Bronchus fibroblast of lung (primary cell): Measurements from ENCODE around the gene LUZP1. TPM values are rescaled to one million over a fixed set of nuclear protein-coding genes. Genes with fewer than 3 reads are reported as not detected.

Experiments used
- total RNA-seq: library from RNA; depleted of rRNA; stranded (reverse); fragments of >200 nt; gene quantifications from 2 replicates; pipeline ENCODE4 v1.2.3, GENCODE V29; 2015

The LUZP1 gene
- total RNA-seq: 8.9 and 10.6 TPM in 2 replicates

DNA sequence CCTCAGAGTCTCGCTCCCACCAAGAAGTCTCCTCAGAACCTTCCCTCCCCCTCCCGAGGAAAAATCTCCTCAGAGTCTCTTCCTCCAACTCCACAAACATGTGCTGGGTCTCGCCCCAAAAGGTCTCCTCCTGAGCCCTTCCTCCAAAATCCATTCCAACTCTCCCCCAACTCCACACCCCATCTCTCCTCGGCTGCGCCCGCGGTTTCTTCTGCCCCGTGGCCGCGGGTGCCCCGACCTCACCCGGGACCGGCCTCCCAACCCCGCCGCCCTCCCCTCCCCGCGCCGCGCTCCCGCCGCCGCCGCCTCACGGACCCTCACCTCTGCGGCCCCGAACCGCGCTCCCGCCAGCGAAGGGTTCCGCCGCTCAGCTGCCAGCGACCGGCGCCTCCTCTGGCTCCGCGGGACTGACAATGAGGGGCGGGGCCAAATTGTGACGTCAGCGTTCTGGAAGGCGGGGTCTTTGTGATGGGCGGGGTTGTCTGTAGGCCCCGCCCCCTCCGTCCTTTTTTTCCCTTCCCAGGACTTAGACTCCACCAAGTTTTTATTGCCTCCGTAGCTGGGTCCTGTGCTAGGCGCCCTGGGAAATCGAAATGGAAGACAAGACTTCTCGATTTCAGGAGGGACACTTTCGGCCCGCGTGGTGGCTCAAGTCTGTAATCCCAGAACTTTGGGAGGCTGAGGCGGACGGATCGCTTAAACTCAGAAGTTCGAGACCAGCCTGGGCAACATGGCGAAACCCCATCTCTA lies at the start of gene LUZP1:
TSS of gene LUZP1 (minus strand) at position 412 of the 750 bp plus-strand sequence.

DNA sequence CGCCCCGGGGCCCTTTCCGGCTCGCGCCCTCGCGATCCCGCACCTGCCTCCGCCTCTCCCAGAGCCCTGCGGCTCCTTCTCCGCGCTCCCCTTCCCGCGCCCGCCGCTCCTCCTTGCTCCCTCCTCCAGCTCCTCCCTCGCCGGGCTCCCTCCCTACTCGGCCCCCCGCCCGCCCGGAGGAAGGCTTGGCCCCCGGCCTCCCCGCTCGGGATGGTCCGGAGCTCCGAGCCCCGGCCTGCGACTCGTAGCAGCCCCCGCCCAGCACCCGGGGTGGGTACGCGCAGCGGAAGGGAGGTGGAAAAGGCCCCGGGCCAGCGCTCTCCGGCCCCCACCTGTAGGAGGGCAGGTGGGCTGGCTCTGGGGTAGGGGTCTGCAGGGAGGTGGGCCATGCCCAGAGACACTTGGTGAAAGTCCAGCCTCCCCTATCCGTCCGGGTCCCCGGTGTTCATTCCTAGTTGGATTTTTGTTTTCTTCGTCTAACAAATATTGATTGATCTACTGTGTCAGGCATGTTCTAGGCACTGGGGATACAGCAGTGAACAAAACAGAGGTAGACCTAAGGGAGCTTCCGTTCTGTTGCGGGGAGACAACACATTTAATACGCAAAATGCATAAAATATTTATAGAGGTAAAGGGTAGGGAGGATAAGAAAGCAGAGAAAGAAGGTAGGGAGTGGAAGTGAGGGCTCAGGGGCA lies 48.9 kb upstream of the LUZP1 start, which contains the start of gene HTR1D:
TSS of gene HTR1D (minus strand) at position 82 of the 695 bp plus-strand sequence. CDS start 23,283 bp downstream, outside the sequence.

Other genes with a start within 250 kb of the LUZP1 start
- gene LACTBL1, start 196.0 kb downstream of the LUZP1 start, total RNA-seq: not detected in 2 replicates
- not detected in 2 replicates for gene TEX46, start 153.0 kb downstream of the LUZP1 start, total RNA-seq
- 101 and 105 TPM in 2 replicates for gene KDM1A, start 149.4 kb downstream of the LUZP1 start, total RNA-seq
- gene HTR1D, start 48.6 kb upstream of the LUZP1 start, total RNA-seq: not detected in 2 replicates
- gene HNRNPR, start 175.4 kb upstream of the LUZP1 start, total RNA-seq: 67.9 and 88.1 TPM in 2 replicates
- gene ZNF436, start 201.0 kb upstream of the LUZP1 start, total RNA-seq: 5.1 and 5.7 TPM in 2 replicates